Progenitor cell of endocrine pancreas (in vitro differentiated cells): ENCODE data around the gene CETN3. TPM values are rescaled to one million over a fixed set of nuclear protein-coding genes. Genes with fewer than 3 reads are reported as not detected.
A peak's percentile ranks its signal among the peaks of the same experiment; 100 is the strongest.

Experiments
- DNase-seq: peaks from one replicate; pipeline ENCODE4 v3.0.0; 2021; ENCODE audit warnings: low spot score; ENCODE audit not compliant: unreplicated experiment
- H3K27ac Mint-ChIP-seq: 2 replicates; pipeline ENCODE4 v1.8.0; 2021; ENCODE audit warnings: mild to moderate bottlenecking, moderate library complexity, mixed read lengths
- H3K27me3 Mint-ChIP-seq: 2 replicates; pipeline ENCODE4 v1.8.0; 2021; ENCODE audit warnings: mixed read lengths
- H3K36me3 Mint-ChIP-seq: 2 replicates; pipeline ENCODE4 v1.8.0; 2022; ENCODE audit warnings: mixed read lengths; ENCODE audit not compliant: insufficient read depth
- H3K4me1 Mint-ChIP-seq: 2 replicates; pipeline ENCODE4 v1.8.0; 2021; ENCODE audit warnings: low read depth, mixed read lengths
- H3K4me3 Mint-ChIP-seq: 2 replicates; pipeline ENCODE4 v1.8.0; 2021; ENCODE audit warnings: low read depth, mild to moderate bottlenecking, moderate library complexity, mixed read lengths
- H3K9me3 Mint-ChIP-seq: 2 replicates; pipeline ENCODE4 v1.8.0; 2021; ENCODE audit warnings: low read depth, mixed read lengths
- CTCF ChIP-seq: fragments of 200-600 bp; sonication (generic); IDR thresholded peaks from one replicate; pipeline ENCODE4 v1.5.0; 2021; ENCODE audit warnings: antibody characterized with exemption, mild to moderate bottlenecking; ENCODE audit not compliant: unreplicated experiment
- total RNA-seq: library from RNA; stranded (reverse); gene quantifications from 2 replicates; pipeline ENCODE4 v1.2.1, GENCODE V29; 2021

Gene CETN3
- total RNA-seq, 1 donor from 2014 or later, result 42.3 TPM

GRCh38 chr5:90408571-90409317 is 812 bp downstream of the CETN3 start:
- Mint-ChIP-seq H3K27ac (no peak overlapping the region), H3K27me3 (no peaks in the 10 kb centered on the region), H3K4me3 (no peak overlapping the region), H3K9me3 (no peaks in the 10 kb centered on the region), H3K4me1 (peaks cover 16% of the 10 kb centered on the region), H3K36me3 (peaks cover 12% of the 10 kb centered on the region)
- no peak for DNase-seq
- TF ChIP-seq CTCF, result no peak

- H3K27me3 Mint-ChIP-seq, result no peaks in the 10 kb centered on the region
- peak overlapping the region; percentile 31 for H3K4me3 Mint-ChIP-seq
- H3K4me1 Mint-ChIP-seq, result peaks cover 13% of the 10 kb centered on the region
- H3K9me3 Mint-ChIP-seq, result no peaks in the 10 kb centered on the region
- peaks cover 15% of the 10 kb centered on the region for H3K36me3 Mint-ChIP-seq
- no peak for DNase-seq
- no peak overlapping the region for H3K27ac Mint-ChIP-seq
- TF ChIP-seq CTCF, result no peak
Observed at GRCh38 chr5:90406466-90406865, 3.1 kb downstream of the CETN3 start.

- Mint-ChIP-seq H3K36me3 (peaks cover 21% of the 10 kb centered on the region), H3K9me3 (no peaks in the 10 kb centered on the region), H3K27me3 (no peaks in the 10 kb centered on the region), H3K27ac (no peak overlapping the region), H3K4me3 (no peak overlapping the region), H3K4me1 (peaks cover 19% of the 10 kb centered on the region)
- no peak for TF ChIP-seq CTCF
- DNase-seq, result no peak
Observed at GRCh38 chr5:90402521-90403255, 6.9 kb downstream of the CETN3 start.

- H3K27me3 Mint-ChIP-seq, result no peaks in the 10 kb centered on the region
- peaks cover 9% of the 10 kb centered on the region for H3K4me1 Mint-ChIP-seq
- peaks cover 10% of the 10 kb centered on the region for H3K36me3 Mint-ChIP-seq
- H3K4me3 Mint-ChIP-seq, result no peak overlapping the region
- no peak for TF ChIP-seq CTCF
- no peak for DNase-seq
- H3K27ac Mint-ChIP-seq, result no peak overlapping the region
- H3K9me3 Mint-ChIP-seq, result no peaks in the 10 kb centered on the region
Observed at GRCh38 chr5:90399251-90399650, 10.3 kb downstream of the CETN3 start.

- Mint-ChIP-seq H3K27ac (no peak overlapping the region), H3K4me1 (peaks cover 9% of the 10 kb centered on the region), H3K4me3 (no peak overlapping the region)
Observed at GRCh38 chr5:90398726-90399125, 10.8 kb downstream of the CETN3 start.

More at GRCh38 chr5:90398726-90399125, 10.8 kb downstream of the CETN3 start:
- H3K36me3 Mint-ChIP-seq, result peaks cover 10% of the 10 kb centered on the region
- no peak for DNase-seq
- no peaks in the 10 kb centered on the region for H3K9me3 Mint-ChIP-seq
- H3K27me3 Mint-ChIP-seq, result no peaks in the 10 kb centered on the region
- no peak for TF ChIP-seq CTCF
